HG02763 (cell line): ENCODE results near the gene AUTS2.

Experiments used
- ATAC-seq: cut with Tn5 transposase; IDR thresholded peaks from one replicate; pipeline ENCODE4 v1.9.1; 2021; ENCODE audit warnings: mild to moderate bottlenecking, moderate library complexity; ENCODE audit not compliant: unreplicated experiment

Gene AUTS2

GRCh38 chr7:70574314-70574834, 976.1 kb downstream of the AUTS2 start:
- no peak for ATAC-seq

- no peak for ATAC-seq
Measured at GRCh38 chr7:70574970-70575799, 976.9 kb downstream of the AUTS2 start.

- ATAC-seq, result no peak
Measured at GRCh38 chr7:70577078-70577477, 978.8 kb downstream of the AUTS2 start.

- no peak for ATAC-seq
Measured at GRCh38 chr7:70578131-70578530, 979.9 kb downstream of the AUTS2 start.

- ATAC-seq, result no peak
Measured at GRCh38 chr7:70579397-70580097, 981.3 kb downstream of the AUTS2 start.

- no peak for ATAC-seq
Measured at GRCh38 chr7:70580161-70580560, 981.9 kb downstream of the AUTS2 start.

GRCh38 chr7:70582927-70583895, 984.9 kb downstream of the AUTS2 start:
- no peak for ATAC-seq

GRCh38 chr7:70583965-70584883, 985.9 kb downstream of the AUTS2 start:
- ATAC-seq, result no peak

- no peak for ATAC-seq
Measured at GRCh38 chr7:70585071-70585470, 986.8 kb downstream of the AUTS2 start.

GRCh38 chr7:70586822-70587221, 988.5 kb downstream of the AUTS2 start:
- ATAC-seq, result no peak

- ATAC-seq, result no peak
Measured at GRCh38 chr7:70587739-70588138, 989.5 kb downstream of the AUTS2 start.

- no peak for ATAC-seq
Measured at GRCh38 chr7:70588191-70588921, 990.1 kb downstream of the AUTS2 start.

- no peak for ATAC-seq
Measured at GRCh38 chr7:70589010-70589409, 990.7 kb downstream of the AUTS2 start.

- no peak for ATAC-seq
Measured at GRCh38 chr7:70589590-70589989, 991.3 kb downstream of the AUTS2 start.

- no peak for ATAC-seq
Measured at GRCh38 chr7:70590126-70590854, 992.0 kb downstream of the AUTS2 start.

GRCh38 chr7:70591643-70592042, 993.4 kb downstream of the AUTS2 start:
- ATAC-seq, result no peak

GRCh38 chr7:70592171-70592570, 993.9 kb downstream of the AUTS2 start:
- no peak for ATAC-seq

- ATAC-seq, result no peak
Measured at GRCh38 chr7:70594170-70594569, 995.9 kb downstream of the AUTS2 start.
